Fibroblast of skin of left quadriceps (primary cell): ENCODE measurements around the gene PDS5A.
"Not testable (repeated sequence)": the region's sequence is repeated elsewhere in the genome, so short reads cannot be mapped to it uniquely, and the experiment has no call there.

Experiments used
- DNase-seq, 2 experiments: peaks; one replicate each; pipeline ENCODE4 v3.0.0-alpha.2; 2013; ENCODE audit warnings: low read depth in 2 of 2

Gene PDS5A, protein sequence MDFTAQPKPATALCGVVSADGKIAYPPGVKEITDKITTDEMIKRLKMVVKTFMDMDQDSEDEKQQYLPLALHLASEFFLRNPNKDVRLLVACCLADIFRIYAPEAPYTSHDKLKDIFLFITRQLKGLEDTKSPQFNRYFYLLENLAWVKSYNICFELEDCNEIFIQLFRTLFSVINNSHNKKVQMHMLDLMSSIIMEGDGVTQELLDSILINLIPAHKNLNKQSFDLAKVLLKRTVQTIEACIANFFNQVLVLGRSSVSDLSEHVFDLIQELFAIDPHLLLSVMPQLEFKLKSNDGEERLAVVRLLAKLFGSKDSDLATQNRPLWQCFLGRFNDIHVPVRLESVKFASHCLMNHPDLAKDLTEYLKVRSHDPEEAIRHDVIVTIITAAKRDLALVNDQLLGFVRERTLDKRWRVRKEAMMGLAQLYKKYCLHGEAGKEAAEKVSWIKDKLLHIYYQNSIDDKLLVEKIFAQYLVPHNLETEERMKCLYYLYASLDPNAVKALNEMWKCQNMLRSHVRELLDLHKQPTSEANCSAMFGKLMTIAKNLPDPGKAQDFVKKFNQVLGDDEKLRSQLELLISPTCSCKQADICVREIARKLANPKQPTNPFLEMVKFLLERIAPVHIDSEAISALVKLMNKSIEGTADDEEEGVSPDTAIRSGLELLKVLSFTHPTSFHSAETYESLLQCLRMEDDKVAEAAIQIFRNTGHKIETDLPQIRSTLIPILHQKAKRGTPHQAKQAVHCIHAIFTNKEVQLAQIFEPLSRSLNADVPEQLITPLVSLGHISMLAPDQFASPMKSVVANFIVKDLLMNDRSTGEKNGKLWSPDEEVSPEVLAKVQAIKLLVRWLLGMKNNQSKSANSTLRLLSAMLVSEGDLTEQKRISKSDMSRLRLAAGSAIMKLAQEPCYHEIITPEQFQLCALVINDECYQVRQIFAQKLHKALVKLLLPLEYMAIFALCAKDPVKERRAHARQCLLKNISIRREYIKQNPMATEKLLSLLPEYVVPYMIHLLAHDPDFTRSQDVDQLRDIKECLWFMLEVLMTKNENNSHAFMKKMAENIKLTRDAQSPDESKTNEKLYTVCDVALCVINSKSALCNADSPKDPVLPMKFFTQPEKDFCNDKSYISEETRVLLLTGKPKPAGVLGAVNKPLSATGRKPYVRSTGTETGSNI (N-terminal part only)

GRCh38 chr4:39977489-39978377 lies at the start of gene PDS5A:
Gene PDS5A (minus strand): TSS chr4:39977911. CDS start chr4:39976577, 1,334 bp downstream.
- peak; percentile 79 to 82 for DNase-seq

DNA sequence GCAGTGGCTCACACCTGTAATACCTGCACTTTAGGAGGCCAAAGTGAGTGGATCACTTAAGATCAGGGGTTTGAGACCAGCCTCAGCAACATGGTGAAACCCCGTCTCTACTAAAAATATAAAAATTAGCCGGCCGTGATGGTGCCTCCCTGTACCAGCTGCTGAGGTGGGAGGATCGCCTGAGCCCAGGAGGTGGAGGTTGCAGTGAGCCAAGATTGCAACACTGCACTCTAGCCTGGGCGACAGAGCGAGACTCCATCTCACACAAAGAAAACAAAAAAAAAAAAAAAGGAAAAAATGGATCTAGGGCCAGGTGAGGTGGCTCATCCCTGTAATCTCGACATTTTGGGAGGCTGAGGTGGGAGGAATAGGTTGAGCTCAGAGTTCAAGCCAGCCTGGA lies 46.3 kb upstream of the PDS5A start:
- DNase-seq: not testable (repeated sequence)

DNA sequence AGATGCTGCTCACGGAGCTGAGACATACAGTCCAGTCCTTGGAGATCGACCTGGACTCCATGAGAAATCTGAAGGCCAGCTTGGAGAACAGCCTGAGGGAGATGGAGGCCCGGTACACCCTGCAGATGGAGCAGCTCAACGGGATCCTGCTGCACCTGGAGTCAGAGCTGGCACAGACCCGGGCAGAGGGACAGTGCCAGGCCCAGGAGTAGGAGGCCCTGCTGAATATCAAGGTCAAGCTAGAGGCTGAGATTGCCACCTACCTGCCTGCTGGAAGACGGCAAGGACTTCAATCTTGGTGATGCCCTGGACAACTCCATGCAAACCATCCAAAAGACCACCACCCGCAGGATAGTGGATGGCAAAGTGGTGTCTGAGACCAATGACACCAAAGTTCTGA lies 43.4 kb upstream of the PDS5A start:
- DNase-seq: not testable (repeated sequence)

GRCh38 chr4:40020221-40020620 lies 42.5 kb upstream of the PDS5A start:
- no peak for DNase-seq

DNA sequence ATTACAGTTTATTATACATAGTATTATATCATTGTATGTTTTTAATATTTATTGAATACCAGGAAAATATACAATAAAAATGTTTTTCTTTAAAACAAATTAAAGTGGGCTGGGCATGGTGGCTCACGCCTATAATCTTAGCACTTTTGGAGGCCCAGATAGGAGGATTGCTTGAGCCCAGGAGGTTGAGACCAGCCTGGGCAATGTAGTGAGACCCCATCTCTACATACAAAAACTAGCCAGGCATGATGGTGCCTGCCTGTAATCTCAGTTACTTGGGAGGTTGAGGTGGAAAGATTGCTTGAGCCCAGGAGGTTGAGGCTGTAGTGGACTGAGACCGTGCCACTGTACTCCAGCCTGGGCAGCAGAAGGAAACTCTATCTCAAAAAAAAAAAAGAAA lies 38.3 kb upstream of the PDS5A start:
- no peak for DNase-seq

GRCh38 chr4:40003986-40004385 lies 26.3 kb upstream of the PDS5A start:
- peak in 1 of 2 experiments; percentile 1 for DNase-seq

- DNase-seq: no peak
Observed at GRCh38 chr4:40000711-40001110, 23.0 kb upstream of the PDS5A start.

DNA sequence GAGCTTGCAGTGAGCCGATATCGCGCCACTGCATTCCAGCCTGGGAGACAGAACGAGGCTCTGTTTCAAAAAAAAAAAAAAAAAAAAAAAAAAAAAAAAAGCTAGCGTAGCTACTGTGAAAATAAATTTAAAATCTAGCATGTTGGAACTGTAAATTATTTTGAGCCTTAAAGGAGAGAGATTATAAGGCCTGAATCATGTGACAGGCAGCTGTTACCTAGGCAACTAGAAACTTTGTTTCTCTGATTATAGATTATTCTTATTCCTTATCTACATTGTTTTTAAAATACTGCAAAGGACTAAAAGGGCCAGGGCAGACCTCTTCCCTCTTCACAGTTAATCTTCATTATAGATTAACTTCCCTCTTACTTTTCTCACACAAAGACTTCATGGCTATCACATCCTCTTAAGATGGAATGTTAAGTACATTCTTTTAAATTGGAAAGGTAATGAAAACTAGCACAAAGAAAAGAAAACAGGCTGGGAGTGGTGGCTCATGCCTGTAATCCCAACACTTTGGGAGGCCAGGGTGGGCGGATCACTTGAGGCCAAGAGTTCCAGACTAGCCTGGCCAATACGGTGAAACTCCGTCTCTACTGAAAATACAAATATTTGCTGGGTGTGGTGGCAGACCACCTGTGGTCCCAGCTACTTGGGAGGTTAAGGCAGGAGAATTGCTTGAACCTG lies 21.1 kb upstream of the PDS5A start:
- no peak for DNase-seq

DNA sequence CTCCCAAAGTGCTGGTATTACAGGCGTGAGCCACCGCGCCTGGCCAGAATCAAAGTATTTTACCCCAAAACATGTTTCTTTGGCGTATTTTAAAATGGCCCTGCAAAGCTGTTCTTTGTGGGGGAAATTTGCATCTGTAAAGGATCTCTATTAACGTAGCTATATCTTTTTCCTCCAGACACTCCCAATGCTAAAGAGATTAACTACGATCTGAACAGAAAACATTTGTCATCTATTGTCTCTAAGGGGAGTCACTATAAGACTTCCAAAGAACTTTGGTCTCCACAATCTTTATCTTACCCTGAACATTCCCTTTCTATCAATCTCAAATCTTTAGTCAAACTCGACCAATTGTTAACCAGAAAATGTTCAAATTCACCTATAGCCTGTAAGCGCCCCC lies 19.1 kb upstream of the PDS5A start:
- DNase-seq: no peak

- no peak for DNase-seq
Observed at GRCh38 chr4:39994406-39994805, 16.7 kb upstream of the PDS5A start.

GRCh38 chr4:39989381-39989780 lies 11.7 kb upstream of the PDS5A start:
- not testable (repeated sequence) for DNase-seq

DNA sequence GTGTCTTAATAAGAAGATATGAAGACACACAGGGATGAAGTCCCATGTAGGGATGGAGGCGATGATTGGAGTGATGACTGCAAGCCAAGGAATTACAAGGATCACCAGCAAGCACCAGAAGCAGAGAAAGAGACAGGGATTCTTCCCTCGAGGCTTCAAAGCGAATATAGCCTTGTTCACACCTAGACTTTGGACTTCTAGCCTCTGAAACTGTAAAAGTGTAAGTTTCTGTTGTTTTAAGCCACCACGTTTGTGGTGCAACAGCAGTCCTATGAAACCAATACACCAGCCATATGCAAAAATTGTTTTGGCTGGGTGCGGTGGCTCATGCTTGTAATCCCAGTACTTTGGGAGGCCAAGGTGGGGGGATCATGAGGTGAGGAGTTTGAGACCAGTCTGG lies 9.8 kb upstream of the PDS5A start:
- no peak for DNase-seq

- DNase-seq: no peak
Observed at GRCh38 chr4:39978904-39979303, 1.2 kb upstream of the PDS5A start.

- no peak for DNase-seq
Observed at GRCh38 chr4:39978378-39978775, 666 bp upstream of the PDS5A start.

DNA sequence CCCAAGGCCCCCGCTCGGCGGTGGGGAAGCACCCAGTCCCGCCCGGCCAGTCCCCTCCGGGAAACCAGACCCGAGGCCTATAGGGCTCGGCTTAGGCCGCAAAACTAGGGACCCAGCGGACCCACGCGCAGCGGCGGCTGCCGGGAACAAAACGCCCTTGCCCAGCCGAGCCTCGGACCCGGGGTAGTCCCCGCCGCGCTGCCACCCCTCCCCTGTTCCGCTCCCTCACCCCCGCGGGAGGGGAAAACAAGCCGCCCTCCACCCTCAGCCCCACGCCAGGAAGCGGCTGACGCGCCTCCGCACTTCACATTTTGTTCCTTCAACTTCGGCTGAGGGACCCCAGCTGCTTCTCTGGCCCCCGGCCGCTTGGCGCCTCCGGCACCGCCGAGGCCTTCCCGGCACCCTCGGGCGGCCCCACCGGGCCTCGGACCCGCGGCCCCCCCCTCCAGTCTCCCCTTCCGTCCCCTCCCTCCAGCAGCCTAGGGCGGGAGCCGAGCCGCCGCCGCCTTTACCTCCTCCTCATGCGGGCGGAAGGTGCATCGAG lies 694 bp downstream of the PDS5A start:
- no peak for DNase-seq

- peak; percentile 44 to 56 for DNase-seq
Observed at GRCh38 chr4:39976141-39976944, 1.4 kb downstream of the PDS5A start.

DNA sequence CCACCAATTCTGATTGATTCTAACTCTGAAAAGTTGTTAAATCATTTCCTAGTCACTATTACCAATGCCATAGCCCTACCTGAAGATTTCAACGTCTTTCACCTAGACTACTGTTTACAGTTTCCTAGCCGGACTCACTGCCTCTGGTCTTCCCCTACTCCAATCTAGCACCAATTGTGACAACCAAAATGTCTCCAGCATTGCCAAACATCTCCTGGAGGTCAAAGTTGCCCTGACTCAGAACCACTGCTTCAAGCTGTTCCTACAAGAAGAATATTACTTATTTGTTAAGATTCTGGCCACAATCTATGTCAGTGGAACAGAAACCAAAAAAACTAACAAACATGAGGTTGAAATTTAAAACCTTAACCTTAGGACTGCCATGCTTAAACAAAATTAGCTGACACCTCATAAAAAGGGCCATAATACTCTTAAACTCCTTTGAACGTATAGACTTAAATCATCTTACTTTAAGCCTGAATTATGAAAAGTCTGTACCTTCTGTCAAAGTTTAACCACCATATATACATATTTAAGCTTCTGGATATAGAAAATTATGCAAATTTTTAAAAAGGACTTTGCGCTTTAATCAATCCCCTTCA lies 2.1 kb downstream of the PDS5A start:
- no peak for DNase-seq

GRCh38 chr4:39973052-39973451 lies 4.7 kb downstream of the PDS5A start:
- DNase-seq: not testable (repeated sequence)
